Body of pancreas (tissue), 4 donors: ENCODE results near the gene OXCT2.
"Not testable (repeated sequence)": the region's sequence is repeated elsewhere in the genome, so short reads cannot be mapped to it uniquely, and the experiment has no call there.

Source experiments
- CTCF ChIP-seq, 7 experiments: fragments of 450-650 bp in 4 of 7; fragments of 200-600 bp in 3 of 7; sonication (generic) in 3 of 7; IDR thresholded peaks; one replicate each; pipeline ENCODE4 v1.5.1; 2016 to 2019; ENCODE audit warnings: antibody characterized with exemption in 7 of 7
- POLR2A ChIP-seq, 3 donors: fragments of 450-650 bp; IDR thresholded peaks; one replicate each; pipeline ENCODE4 v1.6.1; 2016; ENCODE audit warnings: antibody characterized with exemption in 3 of 3, mild to moderate bottlenecking in 2 of 3

GRCh38 chr1:39769502-39769901, 1.6 kb downstream of the OXCT2 start:
- TF ChIP-seq CTCF, POLR2A (IDR thresholded peaks at IDR 0.05): not testable (repeated sequence)
